GM12874 (cell line): Measurements from ENCODE around the gene IVD.

Experiments
- TF ChIP-seq, protein P1 (sequence below): IDR thresholded peaks from 2 replicates; pipeline ENCODE4 v1.5.1; 2011; ENCODE audit warnings: low read depth, mild to moderate bottlenecking, control low read depth, low read length, moderate library complexity; ENCODE audit not compliant: insufficient read depth

IVD gene

DNA sequence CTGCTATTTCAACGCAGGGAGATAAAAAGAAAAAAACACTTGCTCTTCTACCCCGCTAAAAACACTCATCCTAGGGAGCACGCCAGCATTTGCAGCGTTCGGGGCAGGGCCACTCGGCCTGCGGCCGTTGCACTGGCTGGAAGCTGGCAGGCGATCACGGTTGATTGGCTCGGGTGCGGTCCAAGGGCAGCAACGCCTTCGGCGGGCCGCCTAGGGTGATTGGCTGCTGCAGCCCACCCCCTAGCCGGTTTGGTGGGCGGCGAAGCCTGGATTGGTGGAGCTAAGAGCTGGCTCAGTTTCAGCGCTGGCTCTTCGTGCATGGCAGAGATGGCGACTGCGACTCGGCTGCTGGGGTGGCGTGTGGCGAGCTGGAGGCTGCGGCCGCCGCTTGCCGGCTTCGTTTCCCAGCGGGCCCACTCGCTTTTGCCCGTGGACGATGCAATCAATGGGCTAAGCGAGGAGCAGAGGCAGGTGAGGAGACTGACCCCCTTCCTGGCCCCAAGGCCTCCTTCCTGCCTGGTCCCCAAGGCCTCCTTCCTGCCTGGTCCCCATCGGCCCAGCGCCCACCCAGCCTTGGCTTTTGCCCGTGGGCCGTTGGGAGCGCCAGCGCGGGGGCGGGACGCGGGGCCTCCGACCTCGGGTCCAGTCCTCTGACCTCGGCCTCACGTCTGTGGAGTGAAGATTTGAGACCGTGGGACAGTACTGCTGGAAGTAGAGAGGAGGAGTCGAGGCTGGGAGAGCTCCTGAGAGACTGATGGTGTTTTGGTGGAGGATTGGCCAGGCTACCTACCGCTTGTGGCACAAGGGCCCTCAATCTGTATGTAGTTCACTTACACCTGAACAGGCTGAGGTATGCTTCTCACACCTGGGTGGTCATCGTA, at the start of gene IVD:
Gene IVD (plus strand): TSS at position 295 of the 881 bp plus-strand sequence. CDS start 33 bp downstream, at position 328.
- TF ChIP-seq, protein P1, sequence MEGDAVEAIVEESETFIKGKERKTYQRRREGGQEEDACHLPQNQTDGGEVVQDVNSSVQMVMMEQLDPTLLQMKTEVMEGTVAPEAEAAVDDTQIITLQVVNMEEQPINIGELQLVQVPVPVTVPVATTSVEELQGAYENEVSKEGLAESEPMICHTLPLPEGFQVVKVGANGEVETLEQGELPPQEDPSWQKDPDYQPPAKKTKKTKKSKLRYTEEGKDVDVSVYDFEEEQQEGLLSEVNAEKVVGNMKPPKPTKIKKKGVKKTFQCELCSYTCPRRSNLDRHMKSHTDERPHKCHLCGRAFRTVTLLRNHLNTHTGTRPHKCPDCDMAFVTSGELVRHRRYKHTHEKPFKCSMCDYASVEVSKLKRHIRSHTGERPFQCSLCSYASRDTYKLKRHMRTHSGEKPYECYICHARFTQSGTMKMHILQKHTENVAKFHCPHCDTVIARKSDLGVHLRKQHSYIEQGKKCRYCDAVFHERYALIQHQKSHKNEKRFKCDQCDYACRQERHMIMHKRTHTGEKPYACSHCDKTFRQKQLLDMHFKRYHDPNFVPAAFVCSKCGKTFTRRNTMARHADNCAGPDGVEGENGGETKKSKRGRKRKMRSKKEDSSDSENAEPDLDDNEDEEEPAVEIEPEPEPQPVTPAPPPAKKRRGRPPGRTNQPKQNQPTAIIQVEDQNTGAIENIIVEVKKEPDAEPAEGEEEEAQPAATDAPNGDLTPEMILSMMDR, result no peak

DNA sequence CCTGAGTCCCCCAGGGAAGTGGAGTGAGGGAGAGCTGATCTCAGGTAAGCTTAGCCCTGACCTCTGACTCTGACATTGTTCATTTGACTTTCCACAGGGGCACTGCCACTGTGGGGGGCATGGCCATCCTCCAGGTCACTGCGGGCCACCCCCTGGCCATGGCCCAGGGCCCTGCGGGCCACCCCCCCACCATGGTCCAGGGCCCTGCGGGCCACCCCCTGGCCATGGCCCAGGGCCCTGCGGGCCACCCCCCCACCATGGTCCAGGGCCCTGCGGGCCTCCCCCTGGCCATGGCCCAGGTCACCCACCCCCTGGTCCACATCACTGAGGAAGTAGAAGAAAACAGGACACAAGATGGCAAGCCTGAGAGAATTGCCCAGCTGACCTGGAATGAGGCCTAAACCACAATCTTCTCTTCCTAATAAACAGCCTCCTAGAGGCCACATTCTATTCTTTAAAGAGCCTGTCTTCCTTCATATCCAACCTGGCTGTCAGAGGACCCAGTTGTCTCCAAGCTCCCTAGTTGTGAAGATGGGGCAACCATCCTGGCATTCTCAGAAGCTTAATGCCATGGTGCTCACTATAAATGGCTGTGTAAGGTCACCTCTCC, 49.5 kb upstream of the IVD start:
- TF ChIP-seq, protein P1, result no peak

DNA sequence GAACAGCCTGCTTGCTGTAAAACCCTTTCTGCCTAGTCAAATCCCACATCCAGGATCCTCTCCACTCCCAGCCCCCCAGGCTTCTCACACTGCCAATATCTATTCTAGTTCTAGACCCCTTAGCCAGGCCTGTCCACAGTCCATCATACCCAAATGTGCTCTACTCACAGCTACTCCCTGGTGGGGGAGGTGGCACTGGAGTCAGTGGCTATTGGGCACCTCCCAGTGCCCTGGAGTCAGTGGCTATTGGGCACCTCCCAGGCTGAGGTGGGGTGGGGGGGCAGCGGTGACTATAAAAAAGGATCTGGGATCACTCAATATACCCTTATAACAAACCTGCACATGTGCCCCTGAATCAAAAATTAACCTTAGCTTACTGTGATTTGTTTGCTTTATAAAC, 48.3 kb upstream of the IVD start:
- TF ChIP-seq, protein P1, result no peak

DNA sequence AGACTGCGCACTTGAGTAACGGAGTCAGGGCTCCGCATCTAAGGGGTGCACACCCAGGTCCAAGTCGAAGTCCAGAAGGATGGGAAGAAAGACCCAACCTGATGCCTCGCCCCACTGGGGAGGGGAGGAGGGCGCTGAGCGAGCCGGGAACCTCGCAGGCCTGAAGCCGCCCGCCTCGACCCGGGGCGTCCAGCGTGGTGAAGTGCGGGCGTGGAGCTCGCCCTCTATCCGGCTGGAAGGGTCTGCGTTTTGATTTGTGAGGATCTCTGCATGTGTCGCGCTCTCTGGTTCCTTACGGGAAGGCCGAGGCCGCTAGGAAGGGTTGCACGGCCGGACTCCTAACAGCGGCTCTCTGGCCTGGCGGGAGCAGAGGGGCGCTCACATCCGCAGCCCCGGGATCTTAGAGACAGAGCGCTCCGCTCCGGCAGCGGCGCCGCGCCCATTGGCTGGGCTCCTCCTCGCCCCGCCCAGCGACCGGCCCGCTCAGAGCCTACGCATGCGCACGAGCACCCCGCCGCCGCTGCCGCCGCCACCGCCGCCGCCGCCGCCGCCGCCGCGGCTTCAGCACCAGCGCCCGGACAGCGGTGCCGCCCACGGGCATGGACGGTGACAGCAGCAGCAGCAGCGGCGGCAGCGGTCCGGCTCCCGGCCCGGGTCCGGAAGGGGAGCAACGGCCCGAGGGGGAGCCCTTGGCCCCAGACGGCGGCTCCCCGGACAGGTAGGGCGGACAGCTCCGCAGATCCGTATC, 47.7 kb upstream of the IVD start, which contains the start of gene DISP2:
Gene DISP2 (plus strand): TSS at position 497 of the 748 bp plus-strand sequence. CDS start 103 bp downstream, at position 600.
- TF ChIP-seq, protein P1, result no peak

DNA sequence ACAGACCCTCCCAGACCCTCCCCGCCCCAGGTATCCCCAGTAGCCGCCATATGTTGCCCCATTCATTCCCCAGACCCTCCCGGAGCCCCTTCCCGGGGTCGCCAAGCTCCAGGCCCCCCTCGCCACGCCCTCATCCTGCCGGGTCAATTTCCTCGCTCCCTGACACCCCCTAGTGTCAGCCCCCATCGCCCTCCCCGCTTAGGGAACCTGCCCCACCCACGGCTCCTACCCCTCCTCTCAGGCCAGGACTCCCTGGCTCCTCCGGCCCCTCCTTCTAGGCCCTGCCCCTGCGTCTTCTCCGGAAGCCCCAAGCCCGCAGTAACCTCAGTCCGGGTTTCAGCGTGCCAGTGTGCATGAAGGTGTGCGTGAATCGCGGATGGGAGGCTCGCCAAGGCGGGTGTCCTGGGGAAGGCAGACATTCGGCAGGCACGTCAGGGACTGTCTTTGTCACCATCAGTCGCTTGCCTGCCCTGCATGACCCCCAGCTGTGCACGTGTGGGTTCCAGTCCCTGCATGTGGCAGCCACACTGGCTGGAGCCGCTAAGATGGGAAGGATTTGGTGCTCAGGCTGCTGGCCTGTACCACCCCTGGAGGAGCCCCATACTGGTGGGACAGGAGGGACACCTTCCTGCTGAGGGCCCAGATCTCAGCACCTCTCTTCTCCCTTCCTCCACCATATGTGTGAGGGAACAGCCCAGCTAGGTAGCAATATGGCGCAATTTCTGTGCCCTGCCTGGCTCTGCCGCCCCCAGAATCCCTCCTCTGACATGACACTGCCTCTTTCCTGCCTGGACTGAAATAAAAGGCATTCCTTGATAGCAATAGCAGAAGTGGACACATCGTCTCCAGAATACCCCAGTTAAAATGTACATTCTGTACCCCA, 46.9 kb upstream of the IVD start:
- TF ChIP-seq, protein P1, result peak; percentile 27; the same call in 1 of the 2 replicates

DNA sequence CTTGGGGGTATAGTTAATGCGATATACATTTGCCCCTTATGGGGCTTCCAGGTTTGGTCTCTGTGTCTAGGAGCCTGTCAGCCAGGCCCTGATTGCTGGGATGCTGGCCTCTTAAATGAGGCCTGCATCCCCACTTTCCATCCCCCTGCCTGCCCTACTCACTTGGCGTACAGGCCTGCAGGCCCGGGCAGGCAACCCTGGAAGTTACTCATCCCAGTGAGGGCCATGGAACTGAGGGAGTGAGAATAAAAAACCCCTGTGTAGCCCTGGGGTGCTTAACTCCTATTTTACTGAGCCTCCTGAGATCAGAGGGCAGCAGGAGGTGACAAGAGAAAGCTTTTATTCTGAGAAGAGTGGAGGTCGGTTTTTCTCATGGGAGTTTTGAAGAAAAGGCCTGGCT, 45.6 kb upstream of the IVD start:
- TF ChIP-seq, protein P1, result no peak
